ENCODE data around the gene PREP.
"Not testable (repeated sequence)": the region's sequence is repeated elsewhere in the genome, so short reads cannot be mapped to it uniquely, and the experiment has no call there.

PREP gene

DNA sequence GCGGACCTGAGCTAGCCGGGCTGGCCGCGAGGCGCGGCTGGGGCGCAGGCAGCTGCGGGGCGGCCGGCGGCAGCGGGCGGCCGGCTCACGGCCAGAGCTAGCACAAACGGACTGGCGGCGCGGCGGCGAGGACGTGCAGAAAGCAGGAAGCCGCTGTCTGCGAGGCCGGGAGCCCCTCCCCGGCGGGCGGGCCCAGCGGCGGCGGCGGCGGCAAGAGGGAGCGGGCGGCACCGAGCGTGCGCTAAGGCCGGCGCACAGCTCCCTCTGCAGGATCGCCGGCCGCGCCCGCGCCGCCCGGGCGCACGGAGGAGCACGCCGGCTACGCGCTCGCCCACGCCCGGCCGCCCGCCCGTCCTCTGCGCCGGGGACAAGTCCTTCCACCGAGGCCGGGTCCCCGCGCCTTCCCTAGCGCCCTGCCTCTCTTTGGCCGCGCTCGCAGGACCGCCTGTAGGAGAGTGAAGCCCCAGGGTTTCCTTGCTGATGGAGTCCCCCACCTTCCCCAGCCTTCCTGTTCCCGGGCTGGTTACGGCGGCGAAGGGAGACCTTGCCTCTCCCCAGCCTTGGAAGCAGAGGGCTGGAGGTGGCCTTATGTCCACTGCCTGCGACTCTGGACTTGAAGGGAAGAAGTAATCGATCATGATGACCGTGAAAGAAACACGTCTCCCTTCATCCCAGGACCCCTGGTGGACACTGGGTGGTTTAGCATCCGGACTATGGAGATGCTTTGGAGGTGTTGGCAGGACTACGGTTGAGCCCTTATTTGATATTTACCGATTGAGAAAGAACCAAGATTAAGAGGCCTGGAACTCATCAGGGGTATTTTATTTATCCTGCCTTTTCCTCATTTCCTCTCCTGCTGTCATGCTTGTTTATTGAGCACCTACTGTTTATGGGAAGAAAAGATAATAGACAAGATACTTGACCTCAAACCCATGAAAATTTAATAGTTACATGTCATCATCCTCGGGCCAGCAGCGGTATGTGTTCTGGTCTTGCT, at the start of gene PREP:
Gene PREP, minus strand, starts transcription at position 144 of the 997 bp plus-strand sequence. CDS start 191 bp downstream, outside the sequence.
- DNase-seq (ENCODE audit: low read depth in 2 of 2): peak; percentile 59 to 73

- no peak for DNase-seq (ENCODE audit: low read depth in 2 of 2)
These were observed 49.5 kb upstream of the PREP start for GRCh38 chr6:105452376-105452775.

- DNase-seq (ENCODE audit: low read depth in 2 of 2): no peak
These were observed 47.0 kb upstream of the PREP start for GRCh38 chr6:105449756-105450390.

- no peak for DNase-seq (ENCODE audit: low read depth in 2 of 2)
These were observed 42.6 kb upstream of the PREP start for GRCh38 chr6:105445481-105445880.

DNA sequence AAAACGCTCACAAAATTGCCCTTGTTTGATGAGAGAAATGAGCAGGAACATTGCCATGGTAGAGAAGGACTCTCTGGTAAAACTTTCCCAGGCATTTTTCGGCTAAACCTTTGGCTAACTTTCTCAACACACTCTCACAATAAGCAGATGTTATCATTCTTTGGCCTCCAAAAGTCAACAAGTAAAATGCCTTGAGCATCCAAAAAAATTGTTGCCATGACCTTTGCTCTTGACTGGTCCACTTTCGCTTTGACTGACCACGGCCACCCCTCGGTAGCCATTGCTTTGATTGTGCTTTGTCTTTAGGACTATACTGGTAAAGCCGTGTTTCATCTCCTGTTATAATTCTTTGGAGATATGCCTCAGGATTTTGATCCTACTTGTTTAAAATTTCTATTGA, 41.1 kb upstream of the PREP start:
- no peak for DNase-seq (ENCODE audit: low read depth in 2 of 2)

DNA sequence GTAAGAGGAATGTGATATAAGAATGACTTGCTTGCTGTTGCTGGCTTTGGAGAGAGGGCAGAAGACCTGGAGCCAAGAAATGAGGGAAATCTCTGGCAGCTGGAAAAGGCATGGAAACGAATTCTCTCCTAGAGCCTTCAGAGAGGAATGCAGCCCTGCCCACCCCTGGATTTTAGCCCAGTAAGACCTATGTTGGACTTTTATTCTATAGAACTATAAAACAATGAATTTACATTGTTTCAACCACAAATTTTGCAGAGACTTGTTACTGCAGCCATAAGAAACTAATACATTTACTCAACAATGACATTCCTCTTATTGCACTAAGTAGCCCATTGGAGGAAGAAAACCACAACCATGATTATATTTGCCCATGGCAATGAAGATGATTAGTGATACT, 39.5 kb upstream of the PREP start:
- DNase-seq (ENCODE audit: low read depth in 2 of 2): no peak

DNA sequence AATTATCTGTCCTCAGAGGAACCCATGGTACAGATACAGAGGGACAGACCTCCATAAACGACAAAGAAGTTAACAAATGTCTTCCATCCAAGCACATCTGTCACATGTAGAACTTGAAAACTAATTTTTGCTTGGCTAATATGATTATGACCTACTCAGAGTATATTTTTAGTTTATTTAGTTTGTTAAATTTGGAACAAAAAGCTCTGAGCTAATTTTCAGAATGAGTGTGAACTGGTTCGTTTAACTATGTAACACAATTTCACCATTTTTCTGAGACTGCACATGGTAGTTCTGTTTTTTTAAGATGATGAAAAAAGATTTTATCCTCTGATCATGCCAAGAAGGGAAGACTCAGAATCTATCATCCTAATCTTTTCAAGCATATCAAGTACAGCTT, 34.4 kb upstream of the PREP start:
- no peak for DNase-seq (ENCODE audit: low read depth in 2 of 2)

DNA sequence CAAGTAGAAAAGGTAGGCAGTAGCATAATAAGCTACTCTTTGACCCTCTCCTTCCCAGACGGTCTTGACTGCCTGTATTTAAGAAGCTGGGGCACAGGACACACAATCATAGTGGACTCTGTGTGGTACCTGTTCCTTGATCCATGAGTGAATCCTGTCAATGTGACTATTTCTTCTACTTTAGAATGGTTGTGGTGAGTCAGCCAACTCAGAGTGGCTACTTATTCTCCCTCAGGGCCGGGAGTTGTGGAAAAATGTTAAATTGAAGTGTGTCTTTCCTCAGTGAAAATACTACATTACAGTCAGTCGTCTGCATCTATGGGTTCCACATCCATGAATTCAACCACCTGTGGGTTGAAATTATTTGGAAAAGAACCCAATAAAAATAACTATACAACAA, 30.8 kb upstream of the PREP start:
- no peak for DNase-seq (ENCODE audit: low read depth in 2 of 2)

DNA sequence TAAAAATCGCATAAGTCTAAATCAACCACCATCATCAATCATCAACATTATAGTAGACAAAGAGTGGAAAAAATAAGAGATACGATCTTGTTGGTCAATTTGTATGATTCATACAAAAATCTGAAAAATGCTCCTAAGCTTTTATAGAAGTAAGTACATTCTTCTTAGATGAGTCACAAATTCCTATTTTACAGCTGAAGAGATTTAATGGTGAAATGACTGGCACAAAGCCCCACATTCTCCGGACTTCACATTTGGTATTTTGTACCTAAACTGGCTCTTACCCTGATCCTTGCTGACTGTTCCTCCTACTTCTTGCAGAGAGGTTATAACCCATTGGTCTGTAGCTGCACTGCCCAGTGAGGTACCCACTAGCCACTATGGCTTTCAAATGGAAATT, 29.9 kb upstream of the PREP start:
- no peak for DNase-seq (ENCODE audit: low read depth in 2 of 2)

- no peak for DNase-seq (ENCODE audit: low read depth in 2 of 2)
These were observed 28.3 kb upstream of the PREP start for GRCh38 chr6:105431226-105431625.

GRCh38 chr6:105430685-105431084, 27.8 kb upstream of the PREP start:
- DNase-seq (ENCODE audit: low read depth in 2 of 2): no peak

- no peak for DNase-seq (ENCODE audit: low read depth in 2 of 2)
These were observed 26.8 kb upstream of the PREP start for GRCh38 chr6:105429676-105430075.

DNA sequence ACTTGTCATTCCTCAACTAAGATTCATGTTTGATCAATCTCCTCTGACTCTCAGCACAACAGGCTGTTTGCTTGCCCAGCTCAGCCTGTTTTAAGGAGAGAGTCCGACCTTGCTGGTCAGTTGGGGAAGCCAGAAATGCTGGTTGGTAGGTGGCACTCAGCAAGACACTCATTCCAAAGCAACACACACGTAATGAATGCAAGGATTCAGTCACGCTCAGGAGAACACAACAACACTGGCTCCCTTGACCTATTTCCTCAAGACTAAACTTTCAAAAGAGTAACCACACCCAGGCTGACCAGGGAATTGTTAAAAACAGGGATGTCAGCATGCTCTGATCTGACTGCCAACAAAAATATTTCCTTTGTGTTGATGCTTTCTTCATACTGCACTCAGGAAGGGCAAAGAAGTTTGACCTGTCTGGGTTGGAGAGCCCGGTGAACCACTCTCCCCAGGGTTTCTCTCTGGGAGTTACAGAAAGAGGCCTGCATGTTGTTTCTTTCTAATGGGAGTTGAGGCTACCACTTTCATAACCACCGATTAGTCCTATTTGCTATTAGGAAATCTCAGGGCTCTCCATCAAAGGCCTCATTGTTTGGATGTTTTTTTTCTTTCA, 25.6 kb upstream of the PREP start:
- DNase-seq (ENCODE audit: low read depth in 2 of 2): no peak

GRCh38 chr6:105424175-105424783, 21.4 kb upstream of the PREP start:
- DNase-seq (ENCODE audit: low read depth in 2 of 2): peak; percentile 23 to 41

DNA sequence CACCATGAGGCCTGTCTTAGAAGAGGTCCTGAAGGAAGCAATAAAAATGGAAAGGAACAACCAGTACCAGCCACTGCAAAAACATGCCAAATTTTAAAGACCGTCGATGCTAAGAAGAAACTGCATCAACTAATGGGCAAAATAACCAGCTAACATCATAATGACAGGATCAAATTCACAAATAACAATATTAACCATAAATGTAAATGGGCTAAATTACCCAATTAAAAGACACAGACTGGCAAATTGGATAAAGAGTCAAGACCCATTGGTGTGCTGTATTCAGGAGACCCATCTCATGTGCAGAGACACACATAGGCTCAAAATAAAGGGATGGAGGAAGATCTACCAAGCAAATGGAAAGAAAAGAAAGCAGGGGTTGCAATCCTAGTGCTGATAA, 14.1 kb upstream of the PREP start:
- DNase-seq (ENCODE audit: low read depth in 2 of 2): not testable (repeated sequence)

DNA sequence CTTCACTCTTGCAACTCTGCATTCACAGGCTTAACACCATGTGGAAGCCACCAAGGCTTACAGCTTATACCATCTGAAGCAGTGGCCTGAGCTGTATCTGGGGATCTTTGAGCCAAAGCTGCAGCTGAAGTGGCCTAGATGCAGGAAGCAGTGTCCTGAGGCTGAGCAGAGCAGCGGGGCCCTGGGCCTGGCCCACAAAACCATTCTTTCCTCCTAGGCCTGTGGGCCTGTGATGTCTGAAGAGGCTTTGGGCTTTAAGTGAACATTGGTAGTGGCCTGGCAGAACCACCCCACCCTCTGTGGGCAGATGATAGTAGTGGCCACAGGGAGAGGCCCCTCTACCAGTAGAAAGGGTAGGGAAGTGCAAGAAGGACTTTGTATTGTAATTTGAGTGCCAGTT, 6.9 kb upstream of the PREP start:
- no peak for DNase-seq (ENCODE audit: low read depth in 2 of 2)

- peak in 1 of 2 donors; percentile 6 for DNase-seq (ENCODE audit: low read depth in 2 of 2)
These were observed 568 bp downstream of the PREP start for GRCh38 chr6:105402090-105402938.

DNA sequence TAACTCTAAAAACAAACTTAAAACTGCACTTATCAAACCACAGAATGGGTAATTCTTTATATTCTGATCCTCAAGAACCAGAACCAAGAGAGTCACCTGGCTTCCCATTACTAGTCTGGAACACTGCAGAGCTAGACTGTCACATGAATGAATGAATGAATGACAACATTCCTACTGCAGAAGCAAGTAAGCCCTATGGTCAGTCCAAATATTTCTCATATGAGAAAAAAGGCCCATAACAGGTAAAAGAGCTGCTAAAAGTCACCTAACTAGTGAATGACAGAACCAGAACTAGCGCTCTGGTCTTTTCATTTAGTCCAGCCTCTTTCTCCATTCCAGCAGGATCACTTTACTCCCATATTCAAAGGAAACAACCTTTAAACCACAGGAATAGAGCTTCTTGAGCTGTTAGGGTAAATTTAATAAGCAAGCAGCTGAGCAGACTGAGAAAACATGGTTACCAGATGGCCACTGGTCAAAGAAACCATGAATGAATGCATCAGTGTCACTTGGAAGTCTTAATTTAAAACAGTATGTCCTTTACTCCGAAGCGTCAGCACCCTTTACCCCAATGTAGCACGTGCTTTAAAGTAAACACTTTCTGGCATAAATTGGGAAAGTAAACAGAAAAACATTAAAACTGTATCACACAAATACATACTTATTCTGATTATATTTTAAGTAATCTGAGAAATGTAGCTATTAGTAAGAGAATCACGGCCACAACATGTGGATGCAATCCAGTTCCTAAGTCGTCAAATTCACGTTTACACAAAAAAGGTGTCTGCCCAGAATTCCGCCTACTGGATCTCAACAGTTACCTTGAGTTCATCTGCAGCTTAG, 1.4 kb downstream of the PREP start:
- no peak for DNase-seq (ENCODE audit: low read depth in 2 of 2)

- no peak for DNase-seq (ENCODE audit: low read depth in 2 of 2)
These were observed 2.4 kb downstream of the PREP start for GRCh38 chr6:105400501-105400900.

- DNase-seq (ENCODE audit: low read depth in 2 of 2): no peak
These were observed 4.0 kb downstream of the PREP start for GRCh38 chr6:105398859-105399258.
